Measurements from ENCODE around the gene VEZT.
"Not testable (repeated sequence)": the region's sequence is repeated elsewhere in the genome, so short reads cannot be mapped to it uniquely, and the experiment has no call there.

Gene VEZT

DNA sequence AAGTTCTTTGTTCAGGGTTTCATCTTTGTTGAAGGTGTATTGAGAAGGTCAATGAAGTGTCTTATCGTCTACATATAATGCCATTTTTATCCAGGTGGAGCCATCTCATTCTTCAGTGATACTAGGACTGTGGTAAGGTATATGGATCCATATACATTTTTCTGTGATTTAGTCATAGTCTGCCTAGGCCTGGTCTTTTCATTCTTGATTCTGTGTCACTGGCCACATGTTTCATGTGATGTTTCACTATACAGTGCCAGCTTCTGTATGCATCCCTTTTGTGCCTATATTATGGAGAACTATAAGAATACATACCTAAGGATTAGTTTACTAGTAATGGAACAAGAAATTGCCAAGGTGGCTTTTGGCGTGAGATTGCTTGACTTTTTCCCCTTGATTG is 40.5 kb downstream of the VEZT start:
- DNase-seq, result no peak

DNA sequence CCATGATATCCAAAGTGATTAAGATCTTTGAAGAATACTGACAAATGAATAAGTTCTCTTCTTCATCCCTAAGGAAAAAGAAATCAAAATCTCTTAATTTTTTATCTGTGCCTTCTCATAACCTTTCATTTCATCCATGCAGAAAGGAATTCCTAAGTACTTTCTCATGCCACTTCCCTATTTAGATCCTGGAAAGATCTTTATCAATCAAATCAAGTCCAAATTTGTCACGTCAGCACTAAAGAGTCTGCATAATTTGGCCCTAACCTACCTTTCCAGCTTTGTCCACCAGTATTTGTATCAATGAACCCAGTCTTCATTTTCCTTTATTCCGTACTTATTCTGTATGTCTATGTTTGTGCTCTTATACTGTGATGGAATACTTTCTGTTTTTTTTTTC is 41.2 kb downstream of the VEZT start:
- DNase-seq, result no peak

DNA sequence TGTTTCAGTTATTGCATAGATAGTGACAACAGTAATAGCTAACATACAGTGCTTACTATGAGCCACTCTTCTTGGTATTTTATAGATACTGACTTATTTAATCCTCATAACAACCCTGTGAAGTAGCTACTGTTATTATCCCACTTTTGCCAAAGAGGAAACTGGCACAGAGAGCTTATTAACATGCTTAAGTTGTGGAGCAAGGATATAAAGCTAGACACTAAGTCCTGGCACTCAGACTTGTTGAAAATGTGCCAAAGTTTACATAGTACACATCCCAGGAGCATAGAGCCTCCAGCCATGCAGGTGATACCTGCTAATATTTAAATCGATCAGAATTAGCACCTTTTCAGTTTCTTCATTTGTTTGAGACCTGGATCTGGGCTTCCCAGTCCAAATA is 41.8 kb downstream of the VEZT start:
- no peak for DNase-seq

DNA sequence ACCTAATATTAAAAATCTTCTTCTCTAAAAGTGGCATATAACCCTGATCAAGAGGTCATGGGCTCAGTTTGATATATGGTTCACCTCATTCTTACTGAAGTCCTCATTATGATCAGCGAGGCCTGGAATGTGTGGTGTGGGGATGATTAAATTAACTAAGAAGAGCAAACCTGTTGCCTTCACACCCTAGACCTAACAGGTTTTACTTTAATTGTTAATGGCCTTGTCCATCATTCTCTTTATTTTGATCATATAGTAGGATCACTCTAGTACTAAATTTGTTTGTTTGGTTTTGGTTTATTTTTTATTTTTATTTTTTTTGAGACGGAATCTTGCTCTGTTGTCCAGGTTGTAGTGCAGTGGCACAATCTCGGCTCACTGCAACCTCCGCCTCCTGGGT is 43.5 kb downstream of the VEZT start:
- DNase-seq, result no peak

DNA sequence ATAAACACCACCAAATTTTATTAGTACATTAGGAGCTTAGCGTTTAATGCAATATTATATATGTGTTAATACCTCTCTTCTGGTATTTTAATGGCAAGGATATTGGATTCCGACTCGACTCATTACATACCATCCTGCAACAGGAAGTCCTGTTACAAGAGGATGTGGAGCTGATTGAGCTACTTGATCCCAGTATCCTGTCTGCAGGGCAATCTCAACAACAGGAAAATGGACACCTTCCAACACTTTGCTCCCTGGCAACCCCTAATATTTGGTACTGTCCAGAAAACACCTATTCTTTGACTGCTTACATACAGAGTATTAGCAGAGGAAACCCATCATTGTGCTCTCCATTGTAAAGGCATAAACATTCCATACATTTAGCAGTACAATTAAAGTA is 45.2 kb downstream of the VEZT start:
- no peak for DNase-seq

DNA sequence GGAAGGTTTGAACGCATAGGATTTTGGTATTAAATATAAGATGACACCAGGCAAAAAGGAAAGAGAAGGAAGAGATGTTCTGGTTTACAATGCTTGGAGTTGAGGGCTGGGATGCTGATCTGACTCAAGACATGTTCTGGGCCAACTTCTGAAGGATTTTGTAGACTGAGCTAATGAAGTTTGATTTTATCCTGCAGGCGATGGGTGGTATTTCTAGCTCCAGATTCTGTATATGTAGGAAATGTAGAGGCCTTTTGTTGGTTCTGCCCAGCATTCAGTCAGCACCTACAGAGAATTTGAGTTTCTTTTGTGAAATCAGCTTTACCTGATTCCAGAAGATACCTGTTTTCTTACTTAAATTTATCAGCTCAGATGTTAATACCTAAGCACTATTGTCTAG is 48.2 kb downstream of the VEZT start:
- DNase-seq, result no peak

DNA sequence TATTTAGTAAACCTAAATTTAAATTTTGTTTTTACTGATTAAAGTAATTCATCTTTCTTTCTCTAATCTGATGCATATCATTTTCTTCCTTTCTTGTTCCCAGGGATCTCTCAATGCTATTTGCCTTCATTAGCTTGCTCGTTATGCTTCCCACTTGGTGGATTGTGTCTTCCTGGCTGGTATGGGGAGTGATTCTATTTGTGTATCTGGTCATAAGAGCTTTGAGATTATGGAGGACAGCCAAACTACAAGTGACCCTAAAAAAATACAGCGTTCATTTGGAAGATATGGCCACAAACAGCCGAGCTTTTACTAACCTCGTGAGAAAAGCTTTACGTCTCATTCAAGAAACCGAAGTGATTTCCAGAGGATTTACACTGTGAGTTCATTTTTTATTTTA is 48.6 kb downstream of the VEZT start:
- no peak for DNase-seq

DNA sequence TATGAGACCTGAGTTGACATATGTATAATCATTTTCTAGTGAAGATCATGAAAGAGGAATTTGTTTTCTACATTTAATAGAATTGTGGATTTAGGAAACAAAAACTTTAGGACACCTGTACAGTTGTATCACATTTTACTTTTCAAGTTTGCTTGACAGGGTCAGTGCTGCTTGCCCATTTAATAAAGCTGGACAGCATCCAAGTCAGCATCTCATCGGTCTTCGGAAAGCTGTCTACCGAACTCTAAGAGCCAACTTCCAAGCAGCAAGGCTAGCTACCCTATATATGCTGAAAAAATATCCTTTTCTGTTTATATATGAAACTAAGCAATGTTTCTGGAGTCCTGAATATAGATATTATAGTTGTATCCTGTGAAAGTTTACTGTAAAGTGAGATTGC is 52.3 kb downstream of the VEZT start:
- DNase-seq, result no peak

DNA sequence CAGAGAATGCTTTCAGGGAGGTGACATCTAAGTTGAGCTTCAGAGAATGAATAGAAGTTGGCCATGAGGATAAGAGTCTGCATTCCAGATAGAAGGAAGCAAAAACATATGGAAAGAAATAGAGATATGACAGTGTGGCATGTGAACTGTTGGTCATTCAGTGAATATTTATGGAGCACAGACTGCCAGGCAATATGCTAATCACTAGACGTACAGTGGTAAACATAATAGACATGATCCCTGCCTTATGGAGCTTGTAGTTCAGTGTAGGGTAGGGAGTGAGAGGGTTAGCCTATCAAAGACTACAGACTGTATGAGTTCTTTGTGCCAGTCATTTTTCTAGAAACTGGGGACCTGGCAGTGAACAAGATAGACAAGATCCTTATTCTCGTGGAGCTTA is 53.9 kb downstream of the VEZT start:
- no peak for DNase-seq

DNA sequence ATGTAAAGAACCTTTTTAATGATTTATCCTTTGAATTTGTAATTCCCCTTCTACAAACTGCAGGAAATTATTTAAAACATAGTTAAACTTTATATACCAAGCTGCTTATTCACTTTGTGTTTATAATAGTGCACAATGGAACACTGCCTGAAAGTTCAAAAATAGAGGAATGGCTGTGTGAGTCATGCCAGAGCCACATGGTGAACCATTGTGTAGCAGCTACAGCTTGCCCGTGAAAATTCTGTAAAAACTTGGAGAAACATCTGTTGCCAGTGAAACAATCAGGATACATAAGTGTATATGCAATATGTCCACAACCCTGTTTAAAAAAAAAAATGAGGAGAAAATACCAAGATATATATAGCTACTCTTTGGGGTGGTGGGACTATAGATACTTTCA is 59.5 kb downstream of the VEZT start:
- DNase-seq, result no peak

DNA sequence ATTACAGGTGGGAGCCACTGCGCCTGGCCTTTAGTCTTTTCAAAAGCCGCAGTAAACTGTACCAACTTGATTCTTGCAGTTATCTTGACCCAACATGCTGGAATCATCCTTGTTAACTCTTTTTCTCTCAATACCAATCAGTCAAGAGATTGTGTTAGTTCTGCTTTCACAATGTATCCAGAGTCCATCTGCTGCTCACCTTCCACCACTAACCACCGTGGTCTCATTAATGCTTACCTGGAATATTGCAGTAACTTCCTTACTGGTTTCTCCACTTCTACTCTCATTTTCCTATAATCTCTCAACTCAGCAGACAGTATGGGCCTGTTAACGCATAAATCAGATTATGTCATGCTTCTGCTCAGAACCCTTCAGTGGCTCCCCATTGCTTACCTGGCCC is 62.2 kb downstream of the VEZT start:
- DNase-seq, result no peak

DNA sequence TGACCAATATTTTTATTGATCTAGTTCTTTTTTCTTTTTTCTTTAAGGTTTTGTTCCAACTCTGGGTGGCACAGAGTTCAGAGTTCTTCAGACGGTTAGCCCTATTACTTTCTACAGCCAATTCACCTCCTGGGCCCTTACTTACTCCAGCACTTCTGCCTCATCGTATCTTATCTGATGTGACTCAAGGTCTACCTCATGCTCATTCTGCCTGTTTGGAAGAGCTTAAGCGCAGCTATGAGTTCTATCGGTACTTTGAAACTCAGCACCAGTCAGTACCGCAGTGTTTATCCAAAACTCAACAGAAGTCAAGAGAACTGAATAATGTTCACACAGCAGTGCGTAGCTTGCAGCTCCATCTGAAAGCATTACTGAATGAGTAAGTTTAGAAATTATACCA is 64.7 kb downstream of the VEZT start:
- no peak for DNase-seq

DNA sequence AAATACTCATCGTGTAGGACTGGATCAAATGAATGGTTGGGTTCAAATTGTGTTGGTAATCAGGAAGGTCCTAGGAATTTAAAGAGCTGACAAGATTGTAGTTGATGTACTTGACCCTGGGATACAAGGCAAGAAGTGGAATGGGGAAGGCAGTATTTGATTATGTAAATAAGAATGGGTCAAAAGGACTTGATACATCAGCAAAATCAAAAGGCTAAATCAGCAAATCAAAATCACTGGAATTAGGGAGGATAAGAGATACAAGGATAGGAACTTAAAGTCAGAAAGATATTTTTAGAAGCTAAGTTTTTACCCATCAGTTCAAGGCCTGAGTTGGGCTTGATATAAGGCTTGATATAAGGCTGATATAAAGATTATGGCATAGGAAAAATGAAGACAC is 65.8 kb downstream of the VEZT start:
- DNase-seq, result no peak

DNA sequence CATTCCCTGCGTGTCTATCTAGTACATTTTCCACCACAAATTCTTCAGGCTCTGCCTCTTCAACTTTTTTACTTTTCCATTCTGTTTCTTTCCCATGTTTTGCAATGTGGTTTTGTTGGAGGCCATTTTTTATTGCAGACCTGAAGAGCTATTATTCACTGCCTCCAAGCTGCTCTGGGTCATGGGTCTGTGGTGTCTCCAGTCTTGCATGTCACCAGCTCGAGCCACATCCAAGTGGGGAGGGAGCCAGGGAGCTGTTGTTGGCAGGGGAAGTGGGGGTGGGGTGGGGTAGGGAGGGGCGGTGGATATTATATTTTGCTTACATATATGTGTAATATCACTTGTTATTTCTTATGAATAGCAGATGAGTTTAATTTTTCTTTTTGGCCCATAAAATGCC is 69.1 kb downstream of the VEZT start:
- no peak for DNase-seq

DNA sequence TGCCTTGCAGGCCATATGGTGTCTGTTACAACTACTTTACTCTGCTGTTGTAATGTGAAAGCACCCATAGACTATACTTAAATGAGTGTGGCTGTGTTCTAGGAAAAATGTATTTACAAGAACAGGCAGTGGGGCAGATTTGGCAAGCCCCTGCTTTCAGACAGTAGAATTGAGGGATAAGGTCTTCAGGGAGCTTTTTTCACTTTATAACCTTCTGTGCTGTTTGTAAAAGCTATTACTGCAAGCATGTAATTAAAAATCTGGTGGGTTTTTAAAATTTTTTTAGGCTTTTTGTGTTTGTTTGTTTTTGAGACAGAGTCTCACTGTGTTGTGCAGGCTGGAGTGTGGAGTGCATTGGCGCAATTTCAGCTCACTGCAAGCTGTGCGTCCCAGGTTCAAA is 73.9 kb downstream of the VEZT start:
- no peak for DNase-seq

DNA sequence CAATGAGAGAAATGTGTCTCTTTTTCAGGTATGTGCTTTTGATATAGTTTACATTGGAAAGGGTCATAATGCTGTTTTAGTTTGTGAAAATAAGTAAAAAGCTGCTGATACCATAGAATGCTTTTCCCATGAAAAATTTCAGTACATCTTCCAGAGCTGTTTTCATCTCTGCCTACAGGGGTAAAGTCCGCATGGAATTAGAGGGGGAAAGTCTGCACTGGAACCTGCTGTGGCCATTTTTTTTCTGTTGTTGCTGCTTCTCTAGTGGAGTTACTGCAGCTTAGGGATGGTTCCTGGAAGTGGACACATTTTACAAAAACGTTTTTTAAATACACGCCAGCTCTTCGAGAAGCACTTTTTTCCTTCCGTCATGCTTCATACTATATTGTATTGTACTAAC is 81.3 kb downstream of the VEZT start:
- DNase-seq, result no peak

DNA sequence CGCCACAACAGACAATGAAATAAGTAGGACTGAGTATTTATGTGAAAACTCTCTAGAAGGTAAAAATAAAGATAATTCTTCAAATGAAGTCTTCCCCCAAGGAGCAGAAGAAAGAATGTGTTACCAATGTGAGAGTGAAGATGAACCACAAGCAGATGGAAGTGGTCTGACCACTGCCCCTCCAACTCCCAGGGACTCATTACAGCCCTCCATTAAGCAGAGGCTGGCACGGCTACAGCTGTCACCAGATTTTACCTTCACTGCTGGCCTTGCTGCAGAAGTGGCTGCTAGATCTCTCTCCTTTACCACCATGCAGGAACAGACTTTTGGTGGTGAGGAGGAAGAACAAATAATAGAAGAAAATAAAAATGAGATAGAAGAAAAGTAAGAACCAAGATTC is 82.7 kb downstream of the VEZT start:
- DNase-seq, result no peak

DNA sequence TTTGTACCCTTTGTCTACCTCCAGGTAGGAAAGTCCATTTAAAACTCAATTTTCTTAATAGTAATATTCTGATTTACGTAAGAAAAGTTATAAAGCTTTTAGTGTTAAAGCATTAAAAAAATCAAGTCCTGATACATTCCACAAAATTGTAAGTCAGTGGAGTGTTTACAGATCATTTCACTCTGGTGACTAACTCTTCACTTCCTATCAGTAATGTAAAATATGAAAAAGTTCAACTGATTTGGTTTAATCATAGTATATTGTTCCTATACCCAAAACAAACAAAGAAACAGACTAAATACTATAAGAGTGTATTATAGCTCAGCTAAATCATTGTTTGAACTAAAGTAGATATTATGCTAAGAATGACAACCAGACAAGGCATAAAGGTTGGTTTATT is 85.9 kb downstream of the VEZT start:
- DNase-seq, result no peak

DNA sequence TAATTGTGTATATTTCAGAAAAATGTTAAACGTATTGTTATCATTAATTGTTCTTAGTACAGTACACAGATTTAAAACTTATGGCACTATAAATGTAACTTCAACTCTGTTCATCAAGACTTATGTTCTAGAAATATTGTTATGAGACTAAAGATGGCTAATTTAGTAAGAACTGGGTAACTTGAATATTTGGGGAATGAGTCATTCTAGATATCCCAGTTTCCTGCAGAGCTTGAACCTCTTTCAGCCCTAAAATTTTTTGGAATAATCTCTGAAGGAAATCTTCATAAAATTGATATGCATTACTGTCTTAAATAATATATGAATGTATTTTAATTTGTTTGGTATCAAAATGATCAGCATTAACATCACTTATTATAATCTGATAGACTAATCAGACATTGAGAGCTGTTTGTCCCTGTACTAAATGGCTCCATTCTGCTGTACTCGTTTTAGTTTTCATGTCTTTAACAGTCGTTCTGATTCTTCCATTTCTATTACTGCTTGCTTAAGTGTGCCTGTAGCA is 87.1 kb downstream of the VEZT start:
- DNase-seq, result no peak

DNA sequence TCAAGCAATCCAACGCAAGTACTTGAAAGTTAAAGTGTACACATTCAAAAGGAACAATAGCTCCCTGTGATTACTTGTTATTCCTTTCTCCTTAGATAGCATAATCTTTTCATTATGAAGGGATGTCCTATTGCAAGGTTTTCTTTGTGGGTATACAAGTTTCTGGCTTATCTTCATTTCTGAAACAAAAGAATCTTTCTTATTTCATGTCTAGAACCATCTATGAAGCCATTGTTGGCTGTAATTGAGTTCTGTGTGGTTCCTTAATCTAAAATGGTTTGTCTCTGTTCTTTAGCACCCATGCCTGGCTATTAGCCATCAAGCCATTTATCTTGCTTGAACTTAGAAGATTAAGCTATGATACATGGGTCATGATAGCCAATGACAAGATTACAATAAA is 95.0 kb downstream of the VEZT start:
- DNase-seq, result no peak

DNA sequence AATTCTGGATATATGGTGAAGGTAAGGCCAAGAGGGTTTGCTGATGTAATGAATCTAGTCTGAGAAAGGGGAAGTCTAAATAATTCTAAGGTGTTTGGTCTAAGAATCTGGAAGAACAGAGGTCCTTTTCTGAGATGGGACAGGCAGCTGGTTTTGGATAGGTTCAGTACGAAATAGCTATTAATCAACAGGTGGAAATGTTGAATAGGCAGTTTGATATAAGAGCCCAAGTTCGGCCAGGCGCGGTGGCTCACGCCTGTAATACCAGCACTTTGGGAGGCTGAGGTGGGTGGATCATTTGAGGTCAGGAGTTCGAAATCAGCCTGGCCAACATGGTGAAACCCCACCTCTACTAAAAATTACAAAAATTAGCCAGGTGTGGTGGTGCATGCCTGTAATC is 97.1 kb downstream of the VEZT start:
- DNase-seq, result not testable (repeated sequence)

DNA sequence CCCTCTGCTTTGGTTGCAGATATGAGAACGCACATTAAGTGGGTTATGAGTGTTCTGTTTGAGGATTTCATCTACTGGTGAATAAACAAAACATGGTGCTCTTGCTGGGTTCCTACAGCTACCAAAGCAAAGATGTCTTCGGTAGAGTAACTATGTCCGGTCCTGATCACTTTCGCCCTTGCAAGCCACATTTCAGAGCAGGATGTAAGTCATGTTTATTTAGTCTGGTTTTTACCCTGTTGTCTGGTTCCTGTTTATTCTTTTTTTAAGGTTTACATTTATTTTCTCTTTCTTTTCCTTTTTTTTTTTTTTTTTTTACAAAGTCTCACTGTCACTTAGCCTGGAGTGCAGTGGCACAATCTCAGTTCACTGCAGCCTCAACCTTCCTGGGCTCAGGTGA is 99.2 kb downstream of the VEZT start:
- DNase-seq, result no peak

DNA sequence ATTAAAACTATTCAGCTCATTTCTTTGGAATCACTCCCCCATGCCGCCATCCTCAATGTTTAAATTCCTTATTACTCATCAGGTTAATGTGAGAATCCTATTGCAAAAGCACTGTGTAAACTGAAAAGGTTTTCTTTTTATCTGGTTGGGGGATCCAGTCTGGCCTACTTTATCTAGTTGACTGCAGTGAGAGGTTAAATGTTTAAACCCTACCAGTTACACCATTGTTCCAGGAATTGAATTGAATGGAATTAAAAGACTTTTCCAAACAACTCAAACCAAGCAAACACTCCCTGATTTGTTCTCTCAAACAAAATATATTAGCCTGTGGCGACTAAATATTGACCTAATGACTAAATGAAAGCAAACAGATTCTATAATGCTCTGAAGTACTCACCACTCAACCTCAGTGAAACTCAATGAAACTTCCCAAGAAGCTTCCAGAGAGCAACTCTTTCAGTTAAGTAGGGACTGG is 100.5 kb downstream of the VEZT start:
- DNase-seq, result no peak

DNA sequence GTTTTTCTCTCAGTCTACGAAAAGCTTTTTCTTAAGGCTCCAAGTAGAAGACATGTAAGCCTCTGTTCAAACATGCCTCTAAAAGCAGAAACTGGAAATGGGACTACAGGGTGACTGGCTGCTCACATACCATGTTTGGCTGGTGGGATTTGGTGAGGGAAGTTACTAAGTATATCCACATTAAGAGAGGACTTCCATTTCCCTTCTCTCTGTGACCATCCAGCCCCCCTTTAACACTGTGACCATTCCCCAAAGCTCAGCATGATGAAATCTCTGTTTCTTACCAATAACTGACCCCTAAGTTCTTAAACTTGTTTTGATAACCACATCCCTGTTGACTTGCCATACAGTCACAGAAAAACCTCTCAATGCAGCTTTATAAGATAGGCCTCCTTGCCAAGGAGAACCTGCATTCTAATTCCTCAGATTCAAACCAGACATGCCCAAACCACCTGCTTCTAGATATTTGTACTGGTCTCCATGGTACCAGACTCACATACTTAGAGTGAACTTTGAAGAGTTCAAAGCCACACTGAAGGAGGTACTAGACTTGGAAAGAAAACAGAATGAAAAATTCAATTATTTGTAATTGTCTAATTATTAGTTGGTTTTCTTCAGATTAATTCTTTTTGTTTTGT is 102.2 kb downstream of the VEZT start:
- DNase-seq, result no peak

DNA sequence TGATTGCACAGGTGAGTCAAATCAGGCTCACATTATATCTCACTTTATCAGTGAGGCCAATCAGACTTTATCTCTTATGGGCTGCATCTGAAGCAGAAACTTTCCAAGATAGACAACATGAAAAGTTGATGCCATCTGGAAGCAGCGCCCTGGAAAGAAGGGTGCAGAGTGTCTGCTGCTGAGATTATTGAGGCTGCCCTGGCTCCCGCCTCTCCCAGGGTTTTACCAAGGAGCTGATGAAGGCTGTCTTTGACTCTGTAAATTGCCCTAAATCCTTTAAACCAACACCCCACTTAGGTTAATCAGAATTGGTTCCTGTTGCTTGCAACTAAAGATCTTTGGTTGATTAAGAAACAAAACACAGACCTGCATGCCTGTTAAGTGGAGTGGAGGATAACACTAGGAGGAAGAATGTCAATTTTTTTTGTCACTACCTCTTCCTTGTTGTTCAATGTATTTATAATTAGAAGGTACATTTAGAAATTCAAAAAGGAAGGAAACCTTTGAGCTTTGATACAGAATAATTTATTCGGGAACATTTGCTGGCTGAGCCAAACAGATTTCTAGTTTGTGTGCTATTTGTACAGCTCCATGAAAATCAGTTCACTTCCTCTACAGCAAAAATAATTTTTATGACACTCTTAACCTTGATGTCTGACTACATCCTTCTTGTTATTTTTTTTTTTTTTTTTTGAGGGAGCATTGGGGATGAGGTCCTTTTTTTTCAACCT is 104.1 kb downstream of the VEZT start:
- DNase-seq, result no peak

Measured in OCI-M1 (cell line).